Retinal pigment epithelial cell (primary cell): ENCODE results near the gene MAP1S.

Source experiments
- DNase-seq: peaks from one replicate; pipeline ENCODE4 v3.0.0-alpha.2; 2010; ENCODE audit warnings: low read depth
- H3K4me3 ChIP-seq: 2 replicates; pipeline ENCODE4 v1.5.1; 2011; ENCODE audit warnings: mild to moderate bottlenecking, low read length, control low read depth, moderate library complexity
- CTCF ChIP-seq: conservative IDR thresholded peaks from 2 replicates; pipeline ENCODE4 v1.5.1; 2011; ENCODE audit warnings: low read depth, low read length, control low read depth, inconsistent platforms

MAP1S gene

GRCh38 chr19:17719730-17720400, 585 bp downstream of the MAP1S start:
- no peak for DNase-seq
- peak overlapping the region; percentile 81 for H3K4me3 ChIP-seq
- no peak for TF ChIP-seq CTCF

GRCh38 chr19:17720440-17720839, 1.2 kb downstream of the MAP1S start:
- TF ChIP-seq CTCF, result no peak
- peak overlapping the region; percentile 81 for H3K4me3 ChIP-seq
- DNase-seq, result no peak

GRCh38 chr19:17721111-17721628, 1.9 kb downstream of the MAP1S start:
- no peak for DNase-seq
- TF ChIP-seq CTCF, result no peak
- H3K4me3 ChIP-seq, result peak overlapping the region; percentile 81

- no peak overlapping the region for H3K4me3 ChIP-seq
- no peak for DNase-seq
- no peak for TF ChIP-seq CTCF
Observed at GRCh38 chr19:17721821-17722220, 2.5 kb downstream of the MAP1S start.

GRCh38 chr19:17722655-17723240, 3.5 kb downstream of the MAP1S start:
- no peak for TF ChIP-seq CTCF
- H3K4me3 ChIP-seq, result no peak overlapping the region
- DNase-seq, result no peak

- TF ChIP-seq CTCF, result no peak
- no peak overlapping the region for H3K4me3 ChIP-seq
- DNase-seq, result no peak
Observed at GRCh38 chr19:17724655-17725054, 5.4 kb downstream of the MAP1S start.
